ENCODE results near the gene DGKB. TPM values are rescaled to one million over a fixed set of nuclear protein-coding genes. Genes with fewer than 3 reads are reported as not detected.

The DGKB gene
- total and polyA plus RNA-seq, 7 donors = 0.39 to 22.4 (median 11.3) TPM; not detected in 2

DNA sequence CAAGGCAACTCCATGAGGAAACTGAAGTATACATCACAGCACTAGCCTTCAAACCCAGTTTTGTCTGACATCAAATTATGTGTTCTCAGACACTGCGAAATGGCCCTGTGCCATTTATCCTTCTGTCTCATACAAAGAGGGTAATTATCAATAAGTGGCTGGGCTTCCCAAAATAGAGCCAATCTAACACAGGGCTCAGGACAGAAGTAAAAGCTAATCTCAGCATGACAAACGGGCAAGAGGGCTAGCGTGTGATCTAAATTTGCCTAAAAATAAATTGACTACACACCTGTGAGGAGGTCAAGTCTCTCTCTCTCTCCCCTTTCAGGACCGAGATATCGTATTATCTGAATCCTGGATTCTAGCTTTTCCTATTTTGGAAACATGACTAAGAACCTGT, 67.2 kb downstream of the DGKB start:
- TF ChIP-seq POLR2AphosphoS5 (IDR thresholded peaks at IDR 0.05) (no peak), EP300 (IDR thresholded peaks at IDR 0.05) (no peak)
- 79 to 93% methylated on average over 5 of the region's 5 CpGs for WGBS, 2 donors

DNA sequence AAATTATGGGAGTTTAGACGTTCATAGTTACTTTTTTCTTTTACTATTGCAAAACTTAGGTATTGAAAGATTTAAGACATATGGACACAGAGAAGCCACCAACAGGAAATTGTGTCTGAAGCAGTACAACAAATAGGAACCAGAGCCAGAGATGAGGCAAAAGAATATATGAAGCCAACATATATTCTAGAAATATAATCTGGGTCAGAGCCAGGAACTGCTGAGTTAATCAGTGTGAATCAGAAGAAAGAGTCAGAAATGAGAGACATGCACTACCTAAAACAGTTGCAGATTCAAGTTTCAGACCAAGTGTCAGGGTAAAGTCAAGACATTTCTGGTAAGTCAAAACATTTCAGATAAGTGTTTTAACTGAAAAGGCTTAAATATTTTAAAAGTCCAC, 67.7 kb downstream of the DGKB start:
- Histone ChIP-seq H3K4me1 (no peaks in the 10 kb centered on the region), H3K27ac (no peak overlapping the region), H3K36me3 (no peaks in the 10 kb centered on the region), H3K4me3 (no peak overlapping the region), H3K27me3 (no peaks in the 10 kb centered on the region), H3K9me3 (no peaks in the 10 kb centered on the region)
- DNase-seq = no peak
- WGBS, 2 donors = 59% methylated on average over 1 of the region's 1 CpG
- TF ChIP-seq POLR2A (IDR thresholded peaks at IDR 0.05) = no peak
- TF ChIP-seq POLR2AphosphoS5 (IDR thresholded peaks at IDR 0.05) = no peak
- TF ChIP-seq, protein P1, sequence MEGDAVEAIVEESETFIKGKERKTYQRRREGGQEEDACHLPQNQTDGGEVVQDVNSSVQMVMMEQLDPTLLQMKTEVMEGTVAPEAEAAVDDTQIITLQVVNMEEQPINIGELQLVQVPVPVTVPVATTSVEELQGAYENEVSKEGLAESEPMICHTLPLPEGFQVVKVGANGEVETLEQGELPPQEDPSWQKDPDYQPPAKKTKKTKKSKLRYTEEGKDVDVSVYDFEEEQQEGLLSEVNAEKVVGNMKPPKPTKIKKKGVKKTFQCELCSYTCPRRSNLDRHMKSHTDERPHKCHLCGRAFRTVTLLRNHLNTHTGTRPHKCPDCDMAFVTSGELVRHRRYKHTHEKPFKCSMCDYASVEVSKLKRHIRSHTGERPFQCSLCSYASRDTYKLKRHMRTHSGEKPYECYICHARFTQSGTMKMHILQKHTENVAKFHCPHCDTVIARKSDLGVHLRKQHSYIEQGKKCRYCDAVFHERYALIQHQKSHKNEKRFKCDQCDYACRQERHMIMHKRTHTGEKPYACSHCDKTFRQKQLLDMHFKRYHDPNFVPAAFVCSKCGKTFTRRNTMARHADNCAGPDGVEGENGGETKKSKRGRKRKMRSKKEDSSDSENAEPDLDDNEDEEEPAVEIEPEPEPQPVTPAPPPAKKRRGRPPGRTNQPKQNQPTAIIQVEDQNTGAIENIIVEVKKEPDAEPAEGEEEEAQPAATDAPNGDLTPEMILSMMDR (IDR thresholded peaks at IDR 0.05) = no peak
- no peak for TF ChIP-seq EP300 (IDR thresholded peaks at IDR 0.05)
- intact Hi-C loops (cut with DNase I) = no loop called here

More for the DNA sequence above, 67.2 kb downstream of the DGKB start:
- intact Hi-C loops (cut with DNase I) = no loop called here
- Histone ChIP-seq H3K9me3 (no peaks in the 10 kb centered on the region), H3K27ac (no peak overlapping the region), H3K4me3 (no peak overlapping the region), H3K36me3 (no peaks in the 10 kb centered on the region), H3K4me1 (no peaks in the 10 kb centered on the region), H3K27me3 (no peaks in the 10 kb centered on the region)
- no peak for DNase-seq

DNA sequence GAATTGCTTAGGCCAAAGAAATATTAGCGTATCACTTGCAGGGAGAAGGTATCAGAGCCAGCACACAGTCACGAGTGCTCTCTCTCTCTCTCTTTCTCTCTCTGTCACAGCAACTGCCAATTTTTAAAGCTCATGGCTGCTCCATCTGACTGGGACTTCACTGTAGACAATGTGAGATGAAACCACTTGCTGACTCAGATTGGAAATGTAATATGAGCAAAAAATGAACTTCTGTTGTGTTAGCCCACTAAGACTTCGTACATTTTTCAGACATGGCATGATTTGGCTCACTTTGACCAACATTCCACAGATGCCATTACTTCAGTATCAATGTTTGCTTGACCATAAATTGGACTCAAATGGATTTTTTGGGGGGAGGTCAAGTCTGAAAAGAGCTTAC, 68.1 kb downstream of the DGKB start:
- no peaks in the 10 kb centered on the region for H3K4me1 ChIP-seq
- no peaks in the 10 kb centered on the region for H3K9me3 ChIP-seq
- intact Hi-C loops (cut with DNase I) = no loop called here
- no peak overlapping the region for H3K4me3 ChIP-seq
- no peak overlapping the region for H3K27ac ChIP-seq
- H3K36me3 ChIP-seq = no peaks in the 10 kb centered on the region
- no peak for DNase-seq
- TF ChIP-seq POLR2AphosphoS5 (IDR thresholded peaks at IDR 0.05) (no peak), POLR2A (IDR thresholded peaks at IDR 0.05) (no peak), EP300 (IDR thresholded peaks at IDR 0.05) (no peak)
- TF ChIP-seq, protein P1 (IDR thresholded peaks at IDR 0.05) = no peak
- 65 to 71% methylated on average over 3 of the region's 3 CpGs for WGBS, 2 donors
- H3K27me3 ChIP-seq = no peaks in the 10 kb centered on the region

DNA sequence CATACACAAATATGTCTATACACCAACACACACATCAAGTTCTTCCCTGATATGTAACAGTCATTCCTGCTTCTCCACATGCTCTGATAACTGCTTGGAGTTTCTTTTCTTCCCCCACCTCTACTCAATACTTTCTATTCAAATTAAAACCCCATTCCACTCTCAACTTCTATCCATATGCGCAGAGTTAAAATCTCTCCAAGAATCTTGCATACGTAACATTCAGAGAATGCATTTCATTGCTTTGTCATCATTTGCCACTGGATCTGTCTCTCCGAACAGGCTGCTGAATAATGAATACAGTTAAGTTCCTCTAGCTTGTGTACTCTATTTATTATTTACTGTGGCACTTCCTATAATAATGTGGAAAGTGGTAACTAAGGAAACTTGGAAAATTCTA, 68.8 kb downstream of the DGKB start:
- no peaks in the 10 kb centered on the region for H3K36me3 ChIP-seq
- WGBS, 2 donors = 87% methylated on average over 3 of the region's 3 CpGs
- TF ChIP-seq POLR2AphosphoS5 (IDR thresholded peaks at IDR 0.05) = no peak
- TF ChIP-seq, protein P1 (IDR thresholded peaks at IDR 0.05) = no peak
- no peak for TF ChIP-seq EP300 (IDR thresholded peaks at IDR 0.05)
- TF ChIP-seq POLR2A (IDR thresholded peaks at IDR 0.05) = no peak
- DNase-seq = no peak
- H3K27ac ChIP-seq = no peak overlapping the region
- intact Hi-C loops (cut with DNase I) = no loop called here
- no peaks in the 10 kb centered on the region for H3K9me3 ChIP-seq
- H3K27me3 ChIP-seq = no peaks in the 10 kb centered on the region
- no peak overlapping the region for H3K4me3 ChIP-seq
- H3K4me1 ChIP-seq = no peaks in the 10 kb centered on the region

DNA sequence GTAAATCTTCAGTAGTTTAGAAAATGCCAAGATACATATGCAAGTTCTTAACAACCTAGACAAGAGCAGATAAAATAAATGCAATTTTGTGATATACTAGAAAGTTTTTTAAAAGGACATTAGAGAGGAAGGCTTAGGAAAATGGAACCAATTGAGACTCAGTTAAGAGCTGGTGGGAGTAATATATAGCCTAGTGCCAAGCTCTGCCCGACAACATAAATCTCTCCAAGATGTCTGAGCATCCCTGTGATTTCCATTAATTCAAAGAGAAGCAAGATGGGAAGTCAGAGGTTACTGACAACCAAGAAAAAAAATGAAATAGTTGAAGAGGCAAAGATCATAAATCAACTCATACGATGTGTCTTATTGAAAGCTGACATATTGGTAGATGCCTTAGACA, 74.5 kb downstream of the DGKB start:
- TF ChIP-seq EP300 (IDR thresholded peaks at IDR 0.05) = no peak
- TF ChIP-seq, protein P1 (IDR thresholded peaks at IDR 0.05) = no peak
- TF ChIP-seq POLR2A (IDR thresholded peaks at IDR 0.05) = no peak
- no peak for TF ChIP-seq POLR2AphosphoS5 (IDR thresholded peaks at IDR 0.05)
- Histone ChIP-seq H3K4me1 (peaks cover 0 to 6% (median 0%) of the 10 kb centered on the region in 4 donors), H3K4me3 (no peak overlapping the region), H3K27me3 (no peaks in the 10 kb centered on the region), H3K9me3 (no peaks in the 10 kb centered on the region), H3K36me3 (no peaks in the 10 kb centered on the region), H3K27ac (no peak overlapping the region)
- no peak for DNase-seq
- 90 to 96% methylated on average over 2 of the region's 2 CpGs for WGBS, 2 donors
- intact Hi-C loops (cut with DNase I) = no loop called here

Measured in sigmoid colon (tissue), 7 donors.